HepG2 (cell line): ENCODE measurements around the gene PEX11A. TPM values are rescaled to one million over a fixed set of nuclear protein-coding genes. Genes with fewer than 3 reads are reported as not detected.
A peak's percentile ranks its signal among the peaks of the same experiment; 100 is the strongest.

Experiments
- CCAR2 ChIP-seq: fragments of 200-400 bp; formaldehyde crosslinking; optimal IDR thresholded peaks from 2 replicates; pipeline ENCODE3; 2018; ENCODE audit warnings: low read depth, mild to moderate bottlenecking, low read length, moderate library complexity
- CCDC6 ChIP-seq: sonication (generic); formaldehyde crosslinking; IDR thresholded peaks from 2 replicates; pipeline ENCODE4 v1.8.1; 2022; ENCODE audit warnings: mild to moderate bottlenecking, missing genetic modification reagents, moderate library complexity
- CEBPG ChIP-seq: IDR thresholded peaks from 2 replicates; pipeline ENCODE4 v1.6.1; 2016
- CERS6 ChIP-seq: sonication (generic); formaldehyde crosslinking; IDR thresholded peaks from 2 replicates; pipeline ENCODE4 v1.5.0; 2020; ENCODE audit warnings: missing genetic modification reagents
- FOSL2 ChIP-seq: sonication (generic); formaldehyde crosslinking; IDR thresholded peaks from 2 replicates; pipeline ENCODE4 v1.4.0; 2020; ENCODE audit warnings: missing genetic modification reagents
- GMEB1 ChIP-seq: sonication (generic); formaldehyde crosslinking; IDR thresholded peaks from 2 replicates; pipeline ENCODE4 v1.5.1; 2020; ENCODE audit warnings: missing genetic modification reagents, mild to moderate bottlenecking, borderline replicate concordance
- HNRNPK ChIP-seq: fragments of 200-400 bp; formaldehyde crosslinking; IDR thresholded peaks from 2 replicates; pipeline ENCODE4 v1.6.1; 2018; ENCODE audit warnings: low read length, low read depth, moderate library complexity, mild to moderate bottlenecking; ENCODE audit not compliant: poor library complexity, severe bottlenecking
- JARID2 ChIP-seq: sonication (generic); formaldehyde crosslinking; IDR thresholded peaks from 2 replicates; pipeline ENCODE4 v1.8.1; 2023; ENCODE audit warnings: missing genetic modification reagents, inconsistent platforms; ENCODE audit not compliant: insufficient replicate concordance
- MED1 ChIP-seq: sonication (generic); formaldehyde crosslinking; IDR thresholded peaks from 2 replicates; pipeline ENCODE4 v1.4.0; 2020; ENCODE audit warnings: missing genetic modification reagents
- NR2C2 ChIP-seq: sonication (generic); formaldehyde crosslinking; IDR thresholded peaks from 2 replicates; pipeline ENCODE4 v1.4.0; 2020; ENCODE audit warnings: missing genetic modification reagents, mild to moderate bottlenecking, moderate library complexity, borderline replicate concordance
- PHF5A ChIP-seq: IDR thresholded peaks from one replicate; pipeline ENCODE4 v1.6.1; 2018; ENCODE audit warnings: low read depth, missing genetic modification reagents; ENCODE audit not compliant: unreplicated experiment
- SAFB2 ChIP-seq: sonication (generic); formaldehyde crosslinking; IDR thresholded peaks from 2 replicates; pipeline ENCODE4 v1.5.1; 2020; ENCODE audit warnings: missing genetic modification reagents, low read depth, mild to moderate bottlenecking, borderline replicate concordance
- SMAD1 ChIP-seq: sonication (generic); formaldehyde crosslinking; IDR thresholded peaks from 2 replicates; pipeline ENCODE4 v1.4.0; 2020; ENCODE audit warnings: missing genetic modification reagents, low read depth, mild to moderate bottlenecking, borderline replicate concordance
- SMAD9 ChIP-seq: sonication (generic); formaldehyde crosslinking; IDR thresholded peaks from 2 replicates; pipeline ENCODE4 v1.5.1; 2020; ENCODE audit warnings: mild to moderate bottlenecking, missing genetic modification reagents
- TAF15 ChIP-seq: fragments of 200-400 bp; formaldehyde crosslinking; IDR thresholded peaks from one replicate; pipeline ENCODE4 v1.6.1; 2018; ENCODE audit warnings: mild to moderate bottlenecking, low read depth, low read length; ENCODE audit not compliant: poor library complexity, severe bottlenecking
- TEAD3 ChIP-seq: optimal IDR thresholded peaks from 2 replicates; pipeline ENCODE3; 2016; ENCODE audit warnings: borderline replicate concordance
- ZNF282 ChIP-seq: fragments of 450-650 bp; IDR thresholded peaks from 2 replicates; pipeline ENCODE4 v1.6.1; 2018; ENCODE audit not compliant: partially characterized antibody
- ZNF383 ChIP-seq: sonication (generic); formaldehyde crosslinking; IDR thresholded peaks from 2 replicates; pipeline ENCODE4 v1.4.0; 2020; ENCODE audit warnings: missing genetic modification reagents, mild to moderate bottlenecking, borderline replicate concordance
- ZNF441 ChIP-seq: sonication (generic); formaldehyde crosslinking; IDR thresholded peaks from 2 replicates; pipeline ENCODE4 v1.7.0; 2021; ENCODE audit warnings: missing genetic modification reagents, borderline replicate concordance
- ZNF724P ChIP-seq: sonication (generic); formaldehyde crosslinking; IDR thresholded peaks from 2 replicates; pipeline ENCODE4 v1.8.0; 2022; ENCODE audit warnings: missing genetic modification reagents, borderline replicate concordance
- ZNF737 ChIP-seq: sonication (generic); formaldehyde crosslinking; IDR thresholded peaks from 2 replicates; pipeline ENCODE4 v1.5.0; 2020; ENCODE audit warnings: missing genetic modification reagents, mild to moderate bottlenecking, borderline replicate concordance
- polyA plus RNA-seq, 8 experiments: library from polyadenylated mRNA; depleted of rRNA in 3 of 8; stranded (reverse) in 7 of 8; unstranded in 1 of 8; fragments of >200 nt; fragmentation: Illumina TruSeq in 4 of 8; extraction: Trizol in 4 of 8; gene quantifications; 2 replicates each; pipeline versions ENCODE4 v1.2.1 to v1.2.3, GENCODE V29; 2011 to 2016; ENCODE audit warnings: low read depth in 4 of 8, missing spikeins in 1 of 8, mixed read lengths in 1 of 8; ENCODE audit not compliant: insufficient read depth in 1 of 8
- total RNA-seq, 5 experiments: library from RNA; depleted of rRNA; stranded (reverse); fragments of >200 nt; fragmentation: Illumina TruSeq; extraction: Trizol; gene quantifications; 2 replicates each; pipeline ENCODE4 v1.2.3, GENCODE V29; 2016; ENCODE audit warnings: low read depth in 1 of 5
- TF ChIP-seq, protein P1 (sequence below): sonication (generic); formaldehyde crosslinking; IDR thresholded peaks from 2 replicates; pipeline ENCODE4 v1.4.0; 2020; ENCODE audit warnings: low read depth, missing genetic modification reagents
- TF ChIP-seq, protein P2 (sequence below): sonication (generic); formaldehyde crosslinking; IDR thresholded peaks from 2 replicates; pipeline ENCODE4 v1.8.0; 2023; ENCODE audit warnings: mild to moderate bottlenecking, missing genetic modification reagents

PEX11A gene
- total and polyA plus RNA-seq, 2 of the 13 experiments (the other 11 are each of a cell fraction or from before 2014, with no cell fraction given) = 9.9 to 15.1 TPM

DNA sequence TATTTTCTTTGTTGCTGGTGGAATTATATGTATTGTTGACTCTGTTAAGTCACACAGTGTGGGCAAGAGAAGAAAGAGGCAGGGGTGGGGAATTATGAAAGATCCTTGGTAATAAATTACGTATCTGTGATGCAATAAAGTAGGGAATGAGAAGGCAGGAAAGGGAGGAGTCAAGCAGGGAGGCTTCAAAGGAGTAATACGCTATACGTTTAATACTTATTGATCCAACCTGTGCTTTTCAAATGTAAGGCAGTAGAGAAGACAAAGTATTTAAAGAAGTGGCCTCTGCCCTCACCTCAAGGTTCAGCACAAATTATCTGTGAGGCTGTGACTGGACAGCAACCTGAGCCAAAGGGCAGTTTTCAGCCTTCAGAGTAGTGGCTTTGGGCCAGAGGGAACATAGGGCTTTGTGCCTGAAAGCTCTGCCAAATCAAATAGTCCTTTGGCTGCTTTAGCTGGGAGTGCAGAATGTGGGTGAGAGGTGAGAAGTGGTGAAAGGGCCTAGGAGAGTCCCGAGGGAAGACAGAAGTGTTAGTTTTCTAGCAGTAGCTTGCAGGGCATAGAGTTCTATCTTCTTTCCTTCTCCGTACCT, 10.2 kb downstream of the PEX11A start (continued):
- TF ChIP-seq, protein P1, sequence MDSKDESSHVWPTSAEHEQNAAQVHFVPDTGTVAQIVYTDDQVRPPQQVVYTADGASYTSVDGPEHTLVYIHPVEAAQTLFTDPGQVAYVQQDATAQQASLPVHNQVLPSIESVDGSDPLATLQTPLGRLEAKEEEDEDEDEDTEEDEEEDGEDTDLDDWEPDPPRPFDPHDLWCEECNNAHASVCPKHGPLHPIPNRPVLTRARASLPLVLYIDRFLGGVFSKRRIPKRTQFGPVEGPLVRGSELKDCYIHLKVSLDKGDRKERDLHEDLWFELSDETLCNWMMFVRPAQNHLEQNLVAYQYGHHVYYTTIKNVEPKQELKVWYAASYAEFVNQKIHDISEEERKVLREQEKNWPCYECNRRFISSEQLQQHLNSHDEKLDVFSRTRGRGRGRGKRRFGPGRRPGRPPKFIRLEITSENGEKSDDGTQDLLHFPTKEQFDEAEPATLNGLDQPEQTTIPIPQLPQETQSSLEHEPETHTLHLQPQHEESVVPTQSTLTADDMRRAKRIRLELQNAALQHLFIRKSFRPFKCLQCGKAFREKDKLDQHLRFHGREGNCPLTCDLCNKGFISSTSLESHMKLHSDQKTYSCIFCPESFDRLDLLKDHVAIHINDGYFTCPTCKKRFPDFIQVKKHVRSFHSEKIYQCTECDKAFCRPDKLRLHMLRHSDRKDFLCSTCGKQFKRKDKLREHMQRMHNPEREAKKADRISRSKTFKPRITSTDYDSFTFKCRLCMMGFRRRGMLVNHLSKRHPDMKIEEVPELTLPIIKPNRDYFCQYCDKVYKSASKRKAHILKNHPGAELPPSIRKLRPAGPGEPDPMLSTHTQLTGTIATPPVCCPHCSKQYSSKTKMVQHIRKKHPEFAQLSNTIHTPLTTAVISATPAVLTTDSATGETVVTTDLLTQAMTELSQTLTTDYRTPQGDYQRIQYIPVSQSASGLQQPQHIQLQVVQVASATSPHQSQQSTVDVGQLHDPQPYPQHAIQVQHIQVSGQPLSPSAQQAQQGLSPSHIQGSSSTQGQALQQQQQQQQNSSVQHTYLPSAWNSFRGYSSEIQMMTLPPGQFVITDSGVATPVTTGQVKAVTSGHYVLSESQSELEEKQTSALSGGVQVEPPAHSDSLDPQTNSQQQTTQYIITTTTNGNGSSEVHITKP (CRISPR knock-in tag) = no peak
- TF ChIP-seq MED1 (CRISPR knock-in tag) (peak; percentile 47), NR2C2 (CRISPR knock-in tag) (no peak; the same call in 1 of the 2 replicates), SMAD1 (CRISPR knock-in tag) (no peak), SAFB2 (CRISPR knock-in tag) (no peak), GMEB1 (CRISPR knock-in tag) (no peak), TEAD3 (CRISPR knock-in tag) (peak; percentile 75), SMAD9 (CRISPR knock-in tag) (no peak), CCAR2 (no peak), CERS6 (no peak), HNRNPK (no peak), ZNF724P (CRISPR knock-in tag) (no peak), ZNF441 (no peak), ZNF282 (no peak), PHF5A (CRISPR knock-in tag) (no peak), CCDC6 (no peak), ZNF383 (CRISPR knock-in tag) (no peak), JARID2 (CRISPR knock-in tag) (no peak), ZNF737 (CRISPR knock-in tag) (no peak), FOSL2 (CRISPR knock-in tag) (no peak; the same call in 1 of the 2 replicates), TAF15 (no peak), CEBPG (no peak)
- TF ChIP-seq, protein P2, sequence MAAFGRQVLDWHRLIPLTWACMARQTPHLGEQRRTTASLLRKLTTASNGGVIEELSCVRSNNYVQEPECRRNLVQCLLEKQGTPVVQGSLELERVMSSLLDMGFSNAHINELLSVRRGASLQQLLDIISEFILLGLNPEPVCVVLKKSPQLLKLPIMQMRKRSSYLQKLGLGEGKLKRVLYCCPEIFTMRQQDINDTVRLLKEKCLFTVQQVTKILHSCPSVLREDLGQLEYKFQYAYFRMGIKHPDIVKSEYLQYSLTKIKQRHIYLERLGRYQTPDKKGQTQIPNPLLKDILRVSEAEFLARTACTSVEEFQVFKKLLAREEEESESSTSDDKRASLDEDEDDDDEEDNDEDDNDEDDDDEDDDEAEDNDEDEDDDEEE (CRISPR knock-in tag) = no peak
